GM23248 (cell line): ENCODE measurements around the gene TICRR. TPM values are rescaled to one million over a fixed set of nuclear protein-coding genes. Genes with fewer than 3 reads are reported as not detected.

ENCODE experiments used
- DNase-seq: peaks from one replicate; pipeline ENCODE4 v3.0.0-alpha.2; 2015
- H2AFZ ChIP-seq: fragments of 200-600 bp; sonication (generic); 2 replicates; pipeline ENCODE4 v1.6.1; 2016; ENCODE audit warnings: antibody characterized with exemption
- H3F3A ChIP-seq: fragments of 200-600 bp; sonication (generic); 2 replicates; pipeline ENCODE4 v1.6.1; 2016; ENCODE audit warnings: mild to moderate bottlenecking, antibody characterized with exemption, mixed run types; ENCODE audit not compliant: insufficient read depth
- H3K27ac ChIP-seq: fragments of 200-600 bp; sonication (generic); 2 replicates; pipeline ENCODE4 v1.5.1; 2016; ENCODE audit warnings: mild to moderate bottlenecking
- H3K27me3 ChIP-seq: fragments of 200-600 bp; sonication (generic); replicated peaks from 2 replicates; pipeline ENCODE4 v1.6.1; 2016; ENCODE audit warnings: mild to moderate bottlenecking; ENCODE audit not compliant: insufficient read depth
- H3K36me3 ChIP-seq: fragments of 200-600 bp; sonication (generic); 2 replicates; pipeline ENCODE4 v1.6.1; 2016; ENCODE audit warnings: low read depth, mild to moderate bottlenecking
- H3K4me1 ChIP-seq: fragments of 200-600 bp; sonication (generic); 2 replicates; pipeline ENCODE4 v1.6.1; 2016; ENCODE audit warnings: mild to moderate bottlenecking; ENCODE audit not compliant: insufficient read depth
- H3K4me2 ChIP-seq: fragments of 200-600 bp; sonication (generic); one replicate; pipeline ENCODE4 v1.6.1; 2016; ENCODE audit warnings: mild to moderate bottlenecking; ENCODE audit not compliant: unreplicated experiment
- H3K4me3 ChIP-seq: fragments of 200-600 bp; sonication (generic); 2 replicates; pipeline ENCODE4 v1.5.1; 2016; ENCODE audit warnings: mild to moderate bottlenecking
- H3K79me2 ChIP-seq: fragments of 200-600 bp; sonication (generic); 2 replicates; pipeline ENCODE4 v1.6.1; 2016; ENCODE audit warnings: mild to moderate bottlenecking; ENCODE audit not compliant: insufficient read depth
- H3K9ac ChIP-seq: fragments of 200-600 bp; sonication (generic); 2 replicates; pipeline ENCODE4 v1.6.1; 2016; ENCODE audit warnings: mild to moderate bottlenecking
- H3K9me2 ChIP-seq: fragments of 200-600 bp; sonication (generic); 2 replicates; pipeline ENCODE4 v1.6.1; 2016; ENCODE audit warnings: mixed run types, mild to moderate bottlenecking, moderate library complexity; ENCODE audit not compliant: insufficient read depth
- H3K9me3 ChIP-seq: fragments of 200-600 bp; sonication (generic); one replicate; pipeline ENCODE4 v1.6.1; 2017; ENCODE audit warnings: low read depth
- H4K20me1 ChIP-seq: fragments of 200-600 bp; sonication (generic); 2 replicates; pipeline ENCODE4 v1.6.0; 2016; ENCODE audit not compliant: insufficient read depth
- EZH2 ChIP-seq: fragments of 200-600 bp; sonication (generic); IDR thresholded peaks from 2 replicates; pipeline ENCODE4 v1.6.1; 2018; ENCODE audit warnings: antibody characterized with exemption, mild to moderate bottlenecking; ENCODE audit not compliant: insufficient read depth, poor library complexity, severe bottlenecking
- EZH2phosphoT487 ChIP-seq: fragments of 200-600 bp; sonication (generic); IDR thresholded peaks from 2 replicates; pipeline ENCODE4 v1.6.1; 2018; ENCODE audit warnings: antibody characterized with exemption, moderate library complexity, mild to moderate bottlenecking, low read depth; ENCODE audit not compliant: insufficient read depth
- WGBS, 2 experiments: methylation state at CpG; one replicate each; pipeline ENCODE4 v1.1.6; 2015 to 2017; ENCODE audit warnings: low lambda C conversion rate in 2 of 2, low coverage in 1 of 2; ENCODE audit errors: missing lambda C conversion rate in 2 of 2; 5-methylcytosine and 5-hydroxymethylcytosine counted together
- in situ Hi-C: fragments of 300-500 bp; cut with MboI; formaldehyde crosslinking; loops from 2 replicates; pipeline ENCODE4 v1.15.0; 2020
- polyA plus RNA-seq: library from polyadenylated mRNA; unstranded; fragments of >200 nt; fragmentation: Nextera tagmentation; extraction: Ambion mirVana; gene quantifications from 2 replicates; pipeline ENCODE4 v1.2.1, GENCODE V29; 2016
- total RNA-seq: library from RNA; depleted of rRNA; stranded (reverse); fragments of >200 nt; shearing (Covaris generic); gene quantifications from 2 replicates; pipeline ENCODE4 v1.2.3, GENCODE V29; 2014

The TICRR gene
- total and polyA plus RNA-seq, 2 experiments from 2014 or later: 1.2 to 2.3 TPM

- no peaks in the 10 kb centered on the region for H3K9me3 ChIP-seq
- H3F3A ChIP-seq: no peaks in the 10 kb centered on the region; the same call in 1 of the 2 replicates
- H3K36me3 ChIP-seq: no peaks in the 10 kb centered on the region
- H3K4me2 ChIP-seq: no peak overlapping the region
- H3K79me2 ChIP-seq: no peaks in the 10 kb centered on the region
- H3K4me3 ChIP-seq: no peak overlapping the region
- no peaks in the 10 kb centered on the region for H4K20me1 ChIP-seq
- peaks cover 37% of the 10 kb centered on the region for H3K27me3 ChIP-seq
- H3K9ac ChIP-seq: no peak overlapping the region
- no peak for DNase-seq
- H3K4me1 ChIP-seq: no peaks in the 10 kb centered on the region
- 82 to 91% methylated on average over 5 of the region's 5 CpGs for WGBS, 2 experiments
- no peak for TF ChIP-seq EZH2phosphoT487
- no peak for TF ChIP-seq EZH2
- H2AFZ ChIP-seq: no peak overlapping the region
- in situ Hi-C loops: no loop called here
- H3K9me2 ChIP-seq: no peaks in the 10 kb centered on the region
- H3K27ac ChIP-seq: no peak overlapping the region
Measured at GRCh38 chr15:89530976-89531375, 44.3 kb upstream of the TICRR start.

- Histone ChIP-seq H3K4me1 (no peaks in the 10 kb centered on the region), H3K9me3 (no peaks in the 10 kb centered on the region), H3K9me2 (no peaks in the 10 kb centered on the region), H3K27me3 (peaks cover 31% of the 10 kb centered on the region), H3K36me3 (no peaks in the 10 kb centered on the region), H4K20me1 (no peaks in the 10 kb centered on the region), H2AFZ (no peak overlapping the region), H3K9ac (no peak overlapping the region), H3F3A (no peaks in the 10 kb centered on the region; the same call in 1 of the 2 replicates), H3K4me2 (no peak overlapping the region), H3K79me2 (no peaks in the 10 kb centered on the region), H3K27ac (no peak overlapping the region), H3K4me3 (no peak overlapping the region)
- TF ChIP-seq EZH2phosphoT487 (no peak), EZH2 (no peak)
- in situ Hi-C loops: no loop called here
- DNase-seq: no peak
- 33 to 35% methylated on average over 6 of the region's 6 CpGs for WGBS, 2 experiments
Measured at GRCh38 chr15:89531796-89532537, 43.3 kb upstream of the TICRR start.

- Histone ChIP-seq H3K4me1 (no peaks in the 10 kb centered on the region), H2AFZ (no peak overlapping the region), H3K9ac (no peak overlapping the region), H3K27me3 (peaks cover 16% of the 10 kb centered on the region), H4K20me1 (no peaks in the 10 kb centered on the region), H3K79me2 (no peaks in the 10 kb centered on the region), H3K9me2 (no peaks in the 10 kb centered on the region), H3K4me3 (no peak overlapping the region), H3K4me2 (no peak overlapping the region), H3K27ac (no peak overlapping the region), H3F3A (no peaks in the 10 kb centered on the region; the same call in 1 of the 2 replicates), H3K9me3 (no peaks in the 10 kb centered on the region), H3K36me3 (no peaks in the 10 kb centered on the region)
- 27 to 35% methylated on average over 4 of the region's 4 CpGs for WGBS, 2 experiments
- DNase-seq: peak; percentile 23
- in situ Hi-C loops: no loop called here
- TF ChIP-seq EZH2 (no peak), EZH2phosphoT487 (no peak)
Measured at GRCh38 chr15:89533861-89534544, 41.3 kb upstream of the TICRR start.

- Histone ChIP-seq H3K27ac (no peak overlapping the region), H3K79me2 (no peaks in the 10 kb centered on the region), H3K27me3 (peaks cover 10% of the 10 kb centered on the region), H3K4me3 (no peak overlapping the region), H3K36me3 (no peaks in the 10 kb centered on the region), H3K4me2 (no peak overlapping the region), H3K9me3 (no peaks in the 10 kb centered on the region), H3F3A (no peaks in the 10 kb centered on the region; the same call in 1 of the 2 replicates), H3K9me2 (no peaks in the 10 kb centered on the region), H4K20me1 (no peaks in the 10 kb centered on the region), H3K9ac (no peak overlapping the region), H2AFZ (no peak overlapping the region), H3K4me1 (no peaks in the 10 kb centered on the region)
- WGBS, 2 experiments: 41 to 51% methylated on average over 2 of the region's 2 CpGs
- TF ChIP-seq EZH2: no peak
- no peak for TF ChIP-seq EZH2phosphoT487
- in situ Hi-C loops: no loop called here
- DNase-seq: no peak
Measured at GRCh38 chr15:89539027-89539426, 36.2 kb upstream of the TICRR start.
